Thoracic aorta (tissue), 2 donors: ENCODE data around the gene COL3A1. TPM values are rescaled to one million over a fixed set of nuclear protein-coding genes. Genes with fewer than 3 reads are reported as not detected.

Source experiments
- ATAC-seq: fragments of 150-250 bp; one replicate; pipeline ENCODE4 v1.8.0; 2017; ENCODE audit warnings: low read depth; ENCODE audit not compliant: insufficient number of reproducible peaks, low FRiP score
- DNase-seq: peaks from one replicate; pipeline ENCODE4 v3.0.0-alpha.2; 2020; ENCODE audit warnings: low spot score
- H3K27ac ChIP-seq, 2 donors: fragments of 200-600 bp; sonication (generic); 1 replicate in 1 of 2; 2 replicates in 1 of 2; pipeline ENCODE4 v1.5.1; 2016; ENCODE audit warnings: mild to moderate bottlenecking in 2 of 2, moderate library complexity in 2 of 2
- H3K27me3 ChIP-seq: fragments of 200-600 bp; sonication (generic); replicated peaks from 2 replicates; pipeline ENCODE4 v1.6.0; 2016; ENCODE audit warnings: mild to moderate bottlenecking; ENCODE audit not compliant: insufficient read depth
- H3K36me3 ChIP-seq: fragments of 200-600 bp; sonication (generic); one replicate; pipeline ENCODE4 v1.5.1; 2016
- H3K4me1 ChIP-seq, 2 donors: fragments of 200-600 bp; sonication (generic); 1 replicate in 1 of 2; 2 replicates in 1 of 2; pipeline versions ENCODE4 v1.5.1 to v1.6.0; 2016; ENCODE audit warnings: low read depth in 2 of 2, mild to moderate bottlenecking in 1 of 2; ENCODE audit not compliant: control insufficient read depth in 1 of 2
- H3K4me3 ChIP-seq: fragments of 200-600 bp; sonication (generic); 2 replicates; pipeline ENCODE4 v1.5.1; 2016; ENCODE audit warnings: mild to moderate bottlenecking
- H3K9me3 ChIP-seq: fragments of 200-600 bp; sonication (generic); 2 replicates; pipeline ENCODE4 v1.5.1; 2016
- CTCF ChIP-seq: fragments of 200-600 bp; sonication (generic); IDR thresholded peaks from one replicate; pipeline ENCODE4 v1.5.1; 2019; ENCODE audit warnings: antibody characterized with exemption
- total RNA-seq, 2 donors: library from RNA; depleted of rRNA; stranded (reverse); fragments of >200 nt; gene quantifications; one replicate each; pipeline versions ENCODE4 v1.1.0 to v1.2.3, GENCODE V29; 2016

The COL3A1 gene
- total RNA-seq, 2 donors from 2014 or later = 734 to 875 TPM

- Histone ChIP-seq H3K27ac (no peak overlapping the region), H3K36me3 (no peaks in the 10 kb centered on the region), H3K9me3 (no peaks in the 10 kb centered on the region), H3K4me1 (peaks cover 12 to 14% of the 10 kb centered on the region in 2 donors), H3K4me3 (no peak overlapping the region), H3K27me3 (no peaks in the 10 kb centered on the region)
- DNase-seq = no peak
- TF ChIP-seq CTCF = no peak
- ATAC-seq = no peak
Measured at GRCh38 chr2:188944442-188944841, 29.7 kb upstream of the COL3A1 start.

GRCh38 chr2:188949046-188949818 lies 24.9 kb upstream of the COL3A1 start:
- Histone ChIP-seq H3K4me1 (no peaks in the 10 kb centered on the region), H3K9me3 (no peaks in the 10 kb centered on the region), H3K4me3 (no peak overlapping the region), H3K27me3 (no peaks in the 10 kb centered on the region), H3K36me3 (no peaks in the 10 kb centered on the region), H3K27ac (no peak overlapping the region)
- TF ChIP-seq CTCF = no peak
- DNase-seq (no peak), ATAC-seq (no peak)

GRCh38 chr2:188952901-188953300 lies 21.3 kb upstream of the COL3A1 start:
- no peak overlapping the region for H3K27ac ChIP-seq
- no peaks in the 10 kb centered on the region for H3K4me1 ChIP-seq
- ATAC-seq = no peak
- no peaks in the 10 kb centered on the region for H3K27me3 ChIP-seq
- TF ChIP-seq CTCF = no peak
- no peaks in the 10 kb centered on the region for H3K36me3 ChIP-seq
- no peak overlapping the region for H3K4me3 ChIP-seq
- DNase-seq = no peak
- no peaks in the 10 kb centered on the region for H3K9me3 ChIP-seq

GRCh38 chr2:188956290-188956689 lies 17.9 kb upstream of the COL3A1 start:
- Histone ChIP-seq H3K4me3 (no peak overlapping the region), H3K27ac (no peak overlapping the region), H3K4me1 (no peaks in the 10 kb centered on the region), H3K9me3 (no peaks in the 10 kb centered on the region), H3K27me3 (no peaks in the 10 kb centered on the region), H3K36me3 (no peaks in the 10 kb centered on the region)
- no peak for DNase-seq
- no peak for TF ChIP-seq CTCF
- no peak for ATAC-seq

- DNase-seq (no peak), ATAC-seq (no peak)
- no peak overlapping the region for H3K27ac ChIP-seq
- H3K4me3 ChIP-seq = no peak overlapping the region
- H3K4me1 ChIP-seq = no peaks in the 10 kb centered on the region
- TF ChIP-seq CTCF = no peak
- no peaks in the 10 kb centered on the region for H3K36me3 ChIP-seq
- no peaks in the 10 kb centered on the region for H3K27me3 ChIP-seq
- no peaks in the 10 kb centered on the region for H3K9me3 ChIP-seq
Measured at GRCh38 chr2:188956961-188957360, 17.2 kb upstream of the COL3A1 start.
